Central memory CD8-positive, alpha-beta T cell (primary cell): ENCODE data around the gene ACADSB.

Source experiments
- ATAC-seq: fragments of 150-1000 bp; cut with Tn5 transposase; replicated peaks from 2 replicates; pipeline ENCODE4 v1.10.0; 2022; ENCODE audit warnings: mild to moderate bottlenecking, moderate FRiP score, moderate number of reproducible peaks; ENCODE audit not compliant: poor library complexity, severe bottlenecking; ENCODE audit errors: extremely low read depth
- DNase-seq, 2 donors: peaks; one replicate each; pipeline ENCODE4 v3.0.0; 2021; ENCODE audit warnings: low spot score in 2 of 2
- H3K27ac Mint-ChIP-seq: one replicate; pipeline ENCODE4 v1.8.0; 2022; ENCODE audit warnings: low read depth, mild to moderate bottlenecking, moderate library complexity, mixed read lengths
- H3K27me3 Mint-ChIP-seq: one replicate; pipeline ENCODE4 v1.8.0; 2022; ENCODE audit warnings: mixed read lengths
- H3K36me3 Mint-ChIP-seq: one replicate; pipeline ENCODE4 v1.8.0; 2022; ENCODE audit warnings: mild to moderate bottlenecking, moderate library complexity, mixed read lengths; ENCODE audit not compliant: insufficient read depth
- H3K4me1 Mint-ChIP-seq: one replicate; pipeline ENCODE4 v1.8.0; 2022; ENCODE audit warnings: mixed read lengths
- H3K4me3 Mint-ChIP-seq: one replicate; pipeline ENCODE4 v1.8.0; 2022; ENCODE audit warnings: mild to moderate bottlenecking, moderate library complexity, mixed read lengths
- H3K9me3 Mint-ChIP-seq: one replicate; pipeline ENCODE4 v1.8.0; 2022; ENCODE audit warnings: mixed read lengths

Gene ACADSB

DNA sequence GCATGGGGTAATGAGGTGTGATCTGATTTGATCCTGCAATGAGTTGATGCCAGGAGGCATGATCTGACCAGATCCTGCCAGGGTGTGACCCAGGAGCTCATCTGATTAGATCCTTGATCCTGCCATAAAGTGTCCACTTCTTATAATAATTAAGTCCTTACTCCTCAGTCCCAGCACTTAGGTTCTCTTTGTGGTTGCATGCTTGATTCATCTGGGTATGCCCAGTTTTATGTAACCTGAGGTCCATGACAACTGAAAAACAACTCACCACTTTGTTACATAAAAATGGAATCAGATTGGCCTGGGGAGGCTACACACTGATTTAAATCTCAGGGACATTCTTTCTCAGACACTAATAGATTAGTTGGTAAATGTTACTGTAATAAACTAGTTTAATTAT is 19.1 kb downstream of the ACADSB start:
- DNase-seq (no peak), ATAC-seq (no peak)
- no peak overlapping the region for H3K27ac Mint-ChIP-seq
- no peaks in the 10 kb centered on the region for H3K27me3 Mint-ChIP-seq
- H3K4me3 Mint-ChIP-seq, result no peak overlapping the region
- H3K9me3 Mint-ChIP-seq, result no peaks in the 10 kb centered on the region
- H3K36me3 Mint-ChIP-seq, result no peaks in the 10 kb centered on the region
- H3K4me1 Mint-ChIP-seq, result peaks cover 11% of the 10 kb centered on the region

DNA sequence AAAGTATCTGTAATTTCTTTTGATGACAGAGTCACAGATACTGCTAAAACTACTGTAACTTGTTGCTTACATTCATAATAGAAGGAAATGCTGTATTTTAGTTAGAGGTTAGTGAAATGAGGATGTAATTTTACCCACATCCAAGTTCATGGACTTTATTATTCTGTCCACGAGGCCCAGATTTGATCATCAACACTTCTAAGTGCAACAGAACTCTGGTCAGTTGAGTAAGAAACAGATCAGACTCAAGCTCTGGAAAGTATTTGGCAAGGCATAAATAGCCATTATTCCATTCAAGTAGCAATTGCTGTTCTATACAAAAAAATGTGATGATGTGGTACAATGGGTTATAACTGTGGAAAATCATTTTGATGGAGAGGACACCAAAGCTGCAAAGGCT is 22.3 kb downstream of the ACADSB start:
- no peak for ATAC-seq
- H3K9me3 Mint-ChIP-seq, result no peaks in the 10 kb centered on the region
- no peak for DNase-seq

DNA sequence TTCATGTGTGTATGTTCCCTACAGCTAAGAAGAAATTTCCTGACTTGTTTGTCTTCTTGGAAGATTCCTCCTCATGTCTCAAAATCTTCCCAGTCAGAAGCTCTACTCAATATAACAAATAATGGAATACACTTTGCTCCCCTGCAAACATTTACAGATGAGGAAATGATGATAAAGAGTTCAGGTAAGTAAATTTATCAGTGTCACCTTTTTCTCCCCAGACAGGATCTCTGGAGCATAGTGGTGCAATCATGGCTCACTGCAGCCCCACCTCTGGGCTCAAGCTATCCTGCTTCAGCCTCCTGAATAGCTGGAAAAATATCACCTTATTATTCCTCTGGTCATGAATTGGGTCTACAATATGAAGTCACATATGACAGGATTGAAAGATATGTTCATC is 25.5 kb downstream of the ACADSB start:
- H3K4me3 Mint-ChIP-seq, result no peak overlapping the region
- peaks cover 2% of the 10 kb centered on the region for H3K4me1 Mint-ChIP-seq
- no peaks in the 10 kb centered on the region for H3K27me3 Mint-ChIP-seq
- peaks cover 6% of the 10 kb centered on the region for H3K36me3 Mint-ChIP-seq
- no peaks in the 10 kb centered on the region for H3K9me3 Mint-ChIP-seq
- DNase-seq, result no peak
- no peak for ATAC-seq
- no peak overlapping the region for H3K27ac Mint-ChIP-seq

More for the DNA sequence above, 22.3 kb downstream of the ACADSB start:
- Mint-ChIP-seq H3K4me1 (peaks cover 6% of the 10 kb centered on the region), H3K36me3 (peaks cover 4% of the 10 kb centered on the region), H3K27me3 (no peaks in the 10 kb centered on the region), H3K27ac (no peak overlapping the region), H3K4me3 (no peak overlapping the region)

DNA sequence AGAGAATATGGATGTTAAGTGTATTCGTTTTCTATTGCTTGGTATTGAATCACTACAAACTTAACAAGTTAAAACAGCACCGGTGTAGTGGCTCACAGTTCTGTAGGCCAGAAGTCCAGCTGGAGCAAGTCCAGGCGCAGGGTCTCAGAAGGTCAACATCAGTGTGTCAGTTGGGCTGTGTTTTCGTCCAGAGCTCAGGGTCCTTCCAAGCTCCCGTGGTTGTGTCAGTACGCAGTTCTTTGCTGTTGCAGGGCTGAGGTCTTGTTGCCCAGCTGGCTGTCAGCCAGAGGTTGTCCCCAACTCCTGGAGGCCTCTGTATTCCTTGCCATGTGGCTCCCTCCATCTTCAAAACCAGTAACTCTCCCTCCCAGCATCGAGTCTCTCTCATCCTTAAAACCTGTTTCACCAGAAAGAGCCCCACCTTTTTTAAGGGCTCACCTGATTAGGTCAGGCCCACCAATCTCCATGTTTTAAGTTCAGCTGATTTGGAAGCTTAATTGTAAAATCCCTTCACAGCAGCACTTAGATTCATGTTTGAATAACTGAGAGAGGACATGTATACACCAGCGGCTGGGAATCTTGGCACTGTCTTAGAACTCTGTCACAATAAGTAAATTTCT is 26.8 kb downstream of the ACADSB start:
- Mint-ChIP-seq H3K4me1 (no peaks in the 10 kb centered on the region), H3K36me3 (peaks cover 10% of the 10 kb centered on the region)

DNA sequence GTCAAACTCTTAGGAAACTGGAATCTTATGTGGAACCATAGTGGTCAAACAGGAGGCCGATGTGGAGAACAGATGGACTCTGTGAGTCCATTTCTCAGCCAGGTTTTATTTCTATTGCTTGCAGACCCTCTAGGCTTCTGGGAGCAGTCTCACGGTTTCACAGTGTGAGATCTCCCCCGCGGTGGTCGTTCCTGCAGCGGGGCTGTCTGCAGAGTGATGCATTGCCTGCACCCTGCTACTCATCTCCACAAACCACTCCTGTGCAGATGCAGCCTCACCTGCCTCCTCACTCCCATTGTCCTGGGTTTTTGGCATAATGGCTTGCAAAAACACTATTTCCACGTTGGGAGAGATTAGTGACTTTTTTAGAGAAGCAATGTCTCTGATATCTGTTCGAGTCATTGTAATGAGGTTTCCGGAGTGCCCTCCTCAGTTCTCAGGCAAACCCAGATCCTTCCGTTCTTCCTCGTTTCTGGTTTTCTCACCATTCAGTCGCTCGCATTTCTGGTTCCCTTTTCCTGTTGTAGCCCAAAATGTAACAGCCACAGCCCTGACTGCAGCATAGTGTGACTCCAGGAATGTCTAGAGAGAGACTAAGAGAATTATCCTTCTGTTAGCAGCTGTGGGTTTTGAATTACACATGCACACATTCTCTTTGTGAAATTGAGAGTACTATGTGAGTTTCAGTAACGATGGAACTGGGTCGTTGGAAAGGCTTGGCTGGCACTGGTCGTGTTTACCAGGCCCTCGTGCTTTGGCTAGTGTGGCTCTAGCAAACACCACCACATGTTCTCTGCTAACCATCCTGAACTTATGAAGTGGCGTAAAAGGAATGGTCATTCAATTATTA is 30.2 kb downstream of the ACADSB start:
- H3K4me3 Mint-ChIP-seq, result no peak overlapping the region
- DNase-seq (no peak), ATAC-seq (no peak)
- no peak overlapping the region for H3K27ac Mint-ChIP-seq
- no peaks in the 10 kb centered on the region for H3K27me3 Mint-ChIP-seq
- no peaks in the 10 kb centered on the region for H3K4me1 Mint-ChIP-seq
- peaks cover 14% of the 10 kb centered on the region for H3K36me3 Mint-ChIP-seq
- no peaks in the 10 kb centered on the region for H3K9me3 Mint-ChIP-seq

More for the DNA sequence above, 26.8 kb downstream of the ACADSB start:
- ATAC-seq (no peak), DNase-seq (no peak)
- Mint-ChIP-seq H3K9me3 (no peaks in the 10 kb centered on the region), H3K4me3 (no peak overlapping the region), H3K27ac (no peak overlapping the region), H3K27me3 (no peaks in the 10 kb centered on the region)

DNA sequence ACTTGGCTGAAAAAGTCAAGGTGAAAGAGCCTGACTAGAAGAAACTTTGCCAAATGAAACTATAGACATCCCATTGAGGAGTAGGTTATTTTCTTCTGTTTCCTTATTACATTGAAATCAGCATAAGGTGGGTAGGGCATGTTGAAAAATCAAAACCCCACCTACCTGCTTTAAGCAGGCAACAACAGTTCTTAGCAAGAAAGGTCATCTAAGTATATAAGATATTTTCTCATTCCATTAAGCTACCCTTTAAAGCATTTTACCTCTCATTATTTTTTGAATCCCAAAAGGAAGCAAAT is 30.8 kb downstream of the ACADSB start:
- Mint-ChIP-seq H3K4me1 (no peaks in the 10 kb centered on the region), H3K36me3 (peaks cover 15% of the 10 kb centered on the region), H3K27ac (no peak overlapping the region), H3K9me3 (no peaks in the 10 kb centered on the region), H3K27me3 (no peaks in the 10 kb centered on the region), H3K4me3 (no peak overlapping the region)
- DNase-seq, result no peak
- no peak for ATAC-seq

DNA sequence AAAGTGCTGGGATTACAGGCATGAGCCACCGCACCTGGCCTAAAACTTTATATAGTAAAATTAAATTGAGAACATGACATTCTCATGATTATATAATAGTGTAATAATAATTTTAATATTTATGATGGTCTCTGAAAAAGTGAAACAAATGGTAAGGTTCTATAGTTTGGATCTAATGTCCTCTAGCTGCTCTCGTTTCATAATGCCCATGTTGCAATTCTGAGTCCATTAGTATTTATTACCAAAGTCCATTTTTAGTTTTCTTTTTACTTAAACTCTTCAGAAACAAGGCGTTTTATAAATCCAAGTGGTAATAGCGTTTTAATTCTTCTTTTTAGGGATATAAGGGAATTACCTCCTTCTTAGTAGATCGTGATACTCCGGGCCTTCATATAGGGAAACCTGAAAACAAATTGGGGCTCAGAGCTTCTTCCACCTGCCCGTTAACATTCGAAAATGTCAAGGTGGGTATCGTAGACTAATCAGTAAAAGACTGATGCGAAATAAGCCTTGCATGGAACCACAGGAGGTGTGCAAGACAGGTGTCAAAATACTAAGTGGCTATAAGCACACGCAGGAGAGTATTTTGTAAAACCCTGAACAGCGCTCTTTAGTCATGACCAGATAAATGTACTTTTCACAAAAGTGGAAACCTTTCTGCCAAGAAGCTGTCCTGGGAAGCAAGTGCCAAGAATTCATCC is 34.1 kb downstream of the ACADSB start:
- Mint-ChIP-seq H3K4me1 (no peaks in the 10 kb centered on the region), H3K27me3 (no peaks in the 10 kb centered on the region), H3K9me3 (no peaks in the 10 kb centered on the region), H3K36me3 (peaks cover 13% of the 10 kb centered on the region), H3K4me3 (no peak overlapping the region), H3K27ac (no peak overlapping the region)
- DNase-seq, result no peak
- no peak for ATAC-seq

DNA sequence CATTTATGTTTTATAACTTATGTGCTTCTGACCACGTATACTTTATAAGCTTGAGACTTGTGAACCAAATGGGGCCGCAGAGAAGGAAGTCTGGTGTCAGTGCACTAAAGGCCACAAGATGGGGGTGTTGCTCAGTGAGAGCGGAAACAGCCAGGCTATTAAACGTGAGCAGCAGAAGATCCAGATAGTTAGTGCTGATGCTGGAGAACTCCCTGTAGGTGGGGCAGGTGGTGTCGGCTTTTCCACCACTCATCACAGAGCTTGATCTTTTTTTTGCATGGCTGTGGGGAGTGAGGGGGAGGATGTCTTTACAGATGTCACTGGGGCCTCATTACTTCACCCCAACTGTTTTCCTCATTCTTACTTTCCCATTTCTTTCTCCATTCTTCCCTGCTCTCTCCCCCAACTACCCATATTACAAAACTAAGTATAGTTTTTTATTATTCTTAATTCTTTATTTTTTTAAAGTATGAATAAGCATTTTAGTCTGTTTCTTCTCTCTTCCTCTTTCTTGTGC is 34.7 kb downstream of the ACADSB start:
- no peaks in the 10 kb centered on the region for H3K9me3 Mint-ChIP-seq
- H3K4me3 Mint-ChIP-seq, result no peak overlapping the region
- ATAC-seq, result no peak
- no peak overlapping the region for H3K27ac Mint-ChIP-seq
- H3K4me1 Mint-ChIP-seq, result no peaks in the 10 kb centered on the region
- no peaks in the 10 kb centered on the region for H3K27me3 Mint-ChIP-seq
- peaks cover 17% of the 10 kb centered on the region for H3K36me3 Mint-ChIP-seq
- peak in 1 of 2 donors; percentile 19 for DNase-seq

DNA sequence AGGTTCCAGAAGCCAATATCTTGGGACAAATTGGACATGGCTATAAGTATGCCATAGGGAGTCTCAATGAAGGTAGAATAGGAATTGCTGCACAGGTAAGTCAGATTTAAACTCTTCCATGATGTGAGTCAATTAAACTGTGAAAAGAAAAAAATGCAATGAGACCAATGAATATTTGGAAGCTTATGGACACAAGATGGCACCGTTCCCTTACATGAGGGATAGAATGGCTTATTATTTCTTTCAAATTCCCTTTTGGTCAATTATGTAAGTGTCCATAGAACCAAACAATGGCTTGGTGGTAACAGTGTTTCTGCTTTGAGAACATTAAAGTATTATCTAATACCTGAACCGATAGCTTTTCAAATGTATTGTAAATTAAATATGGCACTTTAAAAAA is 35.6 kb downstream of the ACADSB start:
- Mint-ChIP-seq H3K4me3 (no peak overlapping the region), H3K4me1 (no peaks in the 10 kb centered on the region), H3K36me3 (peaks cover 19% of the 10 kb centered on the region), H3K9me3 (no peaks in the 10 kb centered on the region), H3K27me3 (no peaks in the 10 kb centered on the region), H3K27ac (no peak overlapping the region)
- no peak for ATAC-seq
- DNase-seq, result no peak

DNA sequence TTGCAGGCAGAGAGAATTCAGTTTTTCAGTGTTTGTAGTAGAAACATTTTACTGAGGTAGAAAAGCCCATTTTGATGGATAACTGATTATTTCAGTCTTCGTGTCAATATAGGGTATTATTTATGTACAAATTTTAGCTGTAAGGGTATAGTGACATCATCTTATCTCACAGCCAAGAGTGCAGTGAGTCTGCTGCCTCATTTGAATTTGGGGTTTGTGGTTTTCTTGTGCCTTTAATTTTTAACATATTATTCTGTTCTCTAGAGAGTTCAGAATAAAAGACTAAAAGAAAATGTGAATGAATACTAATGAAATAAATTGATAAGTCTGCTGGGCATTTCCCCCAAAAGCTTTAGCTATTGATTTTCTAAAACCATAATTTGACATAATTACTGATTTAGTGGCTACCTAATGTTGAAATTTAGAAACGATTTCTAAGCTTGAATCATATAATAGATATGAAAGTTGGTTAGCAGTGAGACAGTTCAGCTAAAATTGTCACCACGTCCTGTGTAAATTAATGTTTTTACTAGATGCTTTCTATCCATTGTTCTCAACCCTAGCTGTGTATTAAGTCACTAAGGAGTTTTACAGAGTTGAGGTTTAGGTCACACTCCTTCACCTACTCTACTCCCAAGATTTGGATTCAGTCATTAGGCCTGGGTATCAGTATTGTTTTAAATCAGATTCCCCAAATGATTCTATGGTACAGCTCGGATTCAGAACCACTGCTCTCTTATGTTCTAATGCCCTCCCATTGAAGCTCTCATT is 37.3 kb downstream of the ACADSB start:
- Mint-ChIP-seq H3K27me3 (no peaks in the 10 kb centered on the region), H3K36me3 (peaks cover 20% of the 10 kb centered on the region), H3K27ac (no peak overlapping the region), H3K4me3 (no peak overlapping the region), H3K4me1 (no peaks in the 10 kb centered on the region), H3K9me3 (no peaks in the 10 kb centered on the region)
- DNase-seq (no peak), ATAC-seq (no peak)

DNA sequence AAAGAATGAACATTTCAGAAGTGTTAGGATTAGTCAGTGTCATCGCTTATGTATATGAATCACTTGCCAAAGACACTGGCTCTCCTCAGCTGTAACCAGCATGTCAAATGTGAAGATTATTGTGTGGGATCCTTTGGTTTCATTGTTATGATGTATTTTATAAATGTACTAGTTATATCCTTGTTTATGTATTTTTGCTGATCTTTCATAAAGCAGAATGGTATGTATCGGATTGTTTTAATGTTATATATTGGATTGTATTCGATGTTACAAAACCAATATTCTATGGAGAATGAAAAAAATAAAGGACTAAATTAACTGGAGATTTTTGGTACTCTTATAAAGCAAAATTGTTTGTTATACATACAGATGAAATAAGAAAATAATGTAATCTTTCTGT is 49.2 kb downstream of the ACADSB start:
- Mint-ChIP-seq H3K27me3 (no peaks in the 10 kb centered on the region), H3K9me3 (no peaks in the 10 kb centered on the region), H3K36me3 (peaks cover 1% of the 10 kb centered on the region), H3K4me3 (no peak overlapping the region), H3K27ac (no peak overlapping the region), H3K4me1 (no peaks in the 10 kb centered on the region)
- ATAC-seq (no peak), DNase-seq (no peak)

DNA sequence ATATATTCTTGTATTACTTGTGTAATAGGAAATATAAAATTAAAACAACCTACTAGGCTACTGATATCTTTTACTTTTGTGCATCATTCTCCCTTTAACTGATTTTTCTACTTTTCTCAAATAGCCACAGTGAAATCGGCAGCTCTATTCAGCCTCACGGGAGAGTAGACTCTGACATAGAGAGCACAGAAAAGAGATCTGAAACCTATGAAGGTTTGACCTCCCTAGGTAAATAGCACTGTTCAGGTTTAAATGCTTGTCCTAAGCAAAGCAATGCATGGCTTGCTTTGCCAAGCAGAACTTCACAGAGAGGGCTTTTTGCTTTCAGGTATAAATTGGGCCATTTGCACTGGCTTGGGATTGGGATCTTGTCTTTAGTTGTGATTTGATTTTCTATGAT is 53.1 kb downstream of the ACADSB start:
- no peaks in the 10 kb centered on the region for H3K36me3 Mint-ChIP-seq
- H3K4me3 Mint-ChIP-seq, result no peak overlapping the region
- H3K27ac Mint-ChIP-seq, result no peak overlapping the region
- ATAC-seq (no peak), DNase-seq (no peak)
- peaks cover 19% of the 10 kb centered on the region for H3K27me3 Mint-ChIP-seq
- H3K4me1 Mint-ChIP-seq, result no peaks in the 10 kb centered on the region
- no peaks in the 10 kb centered on the region for H3K9me3 Mint-ChIP-seq
